Liver (tissue), 9 donors: ENCODE data around the gene JAK2. TPM values are rescaled to one million over a fixed set of nuclear protein-coding genes. Genes with fewer than 3 reads are reported as not detected.

Experiments
- DNase-seq: peaks from one replicate; pipeline ENCODE4 v3.0.0-alpha.2; 2017; ENCODE audit warnings: low spot score
- H3K27ac ChIP-seq, 2 donors: one replicate each; pipeline ENCODE4 v1.7.0; 2013; ENCODE audit warnings: inconsistent platforms in 2 of 2, low read length in 2 of 2, control low read depth in 1 of 2, low read depth in 1 of 2, mild to moderate bottlenecking in 1 of 2
- H3K27me3 ChIP-seq, 4 donors: one replicate each; pipeline versions ENCODE4 v1.6.1 to v1.7.0; 2013; ENCODE audit warnings: low read length in 3 of 4, inconsistent platforms in 1 of 4, mild to moderate bottlenecking in 1 of 4, moderate library complexity in 1 of 4; ENCODE audit not compliant: control insufficient read depth in 4 of 4, insufficient read depth in 4 of 4
- H3K36me3 ChIP-seq, 4 donors: one replicate each; pipeline versions ENCODE4 v1.6.1 to v1.7.0; 2013; ENCODE audit warnings: low read length in 3 of 4, mild to moderate bottlenecking in 3 of 4, low read depth in 1 of 4, moderate library complexity in 1 of 4; ENCODE audit not compliant: control insufficient read depth in 4 of 4, insufficient read depth in 3 of 4
- H3K4me1 ChIP-seq, 4 donors: one replicate each; pipeline versions ENCODE4 v1.6.1 to v1.7.0; 2013; ENCODE audit warnings: low read length in 3 of 4, mild to moderate bottlenecking in 3 of 4, moderate library complexity in 1 of 4; ENCODE audit not compliant: control insufficient read depth in 4 of 4, insufficient read depth in 4 of 4
- H3K4me3 ChIP-seq, 3 donors: one replicate each; pipeline versions ENCODE4 v1.6.1 to v1.7.0; 2013; ENCODE audit warnings: low read length in 3 of 3, control low read depth in 1 of 3, low read depth in 1 of 3, mild to moderate bottlenecking in 1 of 3
- H3K9ac ChIP-seq, 2 donors: one replicate each; pipeline ENCODE4 v1.7.0; 2013; ENCODE audit warnings: low read length in 2 of 2, mild to moderate bottlenecking in 2 of 2, moderate library complexity in 2 of 2, control low read depth in 1 of 2, low read depth in 1 of 2
- H3K9me3 ChIP-seq, 4 donors: one replicate each; pipeline versions ENCODE4 v1.6.1 to v1.7.0; 2013; ENCODE audit warnings: low read length in 3 of 4; ENCODE audit not compliant: control insufficient read depth in 4 of 4
- EGR1 ChIP-seq, 2 donors: IDR thresholded peaks; 2 replicates each; pipeline ENCODE4 v1.6.1; 2016 to 2018; ENCODE audit warnings: antibody characterized with exemption in 2 of 2, low read depth in 2 of 2
- FOXA1 ChIP-seq: IDR thresholded peaks from 2 replicates; pipeline ENCODE4 v1.6.1; 2016; ENCODE audit warnings: antibody characterized with exemption
- FOXA2 ChIP-seq: IDR thresholded peaks from 2 replicates; pipeline ENCODE4 v1.6.1; 2016; ENCODE audit warnings: antibody characterized with exemption
- GABPA ChIP-seq, 2 donors: IDR thresholded peaks in 1 of 2; conservative IDR thresholded peaks in 1 of 2; 2 replicates each; pipeline ENCODE4 v1.6.1; 2016; ENCODE audit warnings: antibody characterized with exemption in 2 of 2, mild to moderate bottlenecking in 1 of 2, moderate library complexity in 1 of 2
- HNF4A ChIP-seq, 2 donors: conservative IDR thresholded peaks; 2 replicates each; pipeline ENCODE4 v1.6.1; 2016; ENCODE audit warnings: antibody characterized with exemption in 2 of 2, mild to moderate bottlenecking in 2 of 2
- HNF4G ChIP-seq: IDR thresholded peaks from 2 replicates; pipeline ENCODE4 v1.6.1; 2016; ENCODE audit warnings: antibody characterized with exemption
- JUND ChIP-seq, 2 donors: IDR thresholded peaks; 2 replicates each; pipeline ENCODE4 v1.6.1; 2016; ENCODE audit warnings: antibody characterized with exemption in 2 of 2
- NR2F2 ChIP-seq: IDR thresholded peaks from 2 replicates; pipeline ENCODE4 v1.6.1; 2016; ENCODE audit warnings: antibody characterized with exemption
- RAD21 ChIP-seq, 2 donors: IDR thresholded peaks; 2 replicates each; pipeline ENCODE4 v1.6.1; 2016; ENCODE audit warnings: antibody characterized with exemption in 2 of 2, mild to moderate bottlenecking in 2 of 2
- RXRA ChIP-seq, 2 donors: IDR thresholded peaks; 2 replicates each; pipeline ENCODE4 v1.6.1; 2017 to 2018; ENCODE audit warnings: antibody characterized with exemption in 2 of 2, mild to moderate bottlenecking in 1 of 2
- SP1 ChIP-seq: IDR thresholded peaks from 2 replicates; pipeline ENCODE4 v1.6.1; 2018; ENCODE audit warnings: antibody characterized with exemption, mild to moderate bottlenecking
- TAF1 ChIP-seq: conservative IDR thresholded peaks from 2 replicates; pipeline ENCODE4 v1.6.1; 2016; ENCODE audit warnings: antibody characterized with exemption, mild to moderate bottlenecking
- YY1 ChIP-seq: IDR thresholded peaks from 2 replicates; pipeline ENCODE4 v1.6.1; 2016; ENCODE audit warnings: antibody characterized with exemption, mild to moderate bottlenecking
- WGBS: extraction: QIAGEN DNeasy Blood & Tissue Kit; methylation state at CpG from one replicate; pipeline ENCODE4 v1.1.7; 2013; 5-methylcytosine and 5-hydroxymethylcytosine counted together
- polyA plus RNA-seq, 2 donors: library from polyadenylated mRNA; stranded (reverse) in 1 of 2; unstranded in 1 of 2; fragments of 200-250 nt in 1 of 2; fragments of >200 nt in 1 of 2; fragmentation: Nextera tagmentation in 1 of 2; extraction: Ambion mirVana in 1 of 2; gene quantifications; one replicate each; pipeline versions ENCODE4 v1.2.1 to v1.2.3, GENCODE V29; 2013 to 2015
- total RNA-seq, 2 donors: library from RNA; depleted of rRNA; stranded (reverse); fragments of >200 nt; gene quantifications; one replicate each; pipeline ENCODE4 v1.2.3, GENCODE V29; 2014
- TF ChIP-seq, protein P1 (sequence below): IDR thresholded peaks from 2 replicates; pipeline ENCODE4 v1.6.1; 2016; ENCODE audit warnings: antibody characterized with exemption
- TF ChIP-seq, protein P2 (sequence below): IDR thresholded peaks from 2 replicates; pipeline ENCODE4 v1.6.1; 2016; ENCODE audit warnings: antibody characterized with exemption
- TF ChIP-seq, protein P3 (sequence below): fragments of 150-350 bp; IDR thresholded peaks from 2 replicates; pipeline ENCODE4 v1.5.1; 2017; ENCODE audit warnings: improper control_type of control experiment, low read depth, low read length; ENCODE audit not compliant: missing input control
- TF ChIP-seq, protein P4 (sequence below): IDR thresholded peaks from 2 replicates; pipeline ENCODE4 v1.6.1; 2016; ENCODE audit warnings: antibody characterized with exemption, mild to moderate bottlenecking
- TF ChIP-seq, protein P5 (sequence below): IDR thresholded peaks from 2 replicates; pipeline ENCODE4 v1.6.1; 2016; ENCODE audit warnings: antibody characterized with exemption
- donor health status: healthy.
- donor health status: healthy.
- donor health status: healthy.
- donor health status: healthy.
- donor health status: healthy.

The JAK2 gene
- total and polyA plus RNA-seq, 4 donors: 1.5 to 21.5 (median 5.1) TPM

DNA sequence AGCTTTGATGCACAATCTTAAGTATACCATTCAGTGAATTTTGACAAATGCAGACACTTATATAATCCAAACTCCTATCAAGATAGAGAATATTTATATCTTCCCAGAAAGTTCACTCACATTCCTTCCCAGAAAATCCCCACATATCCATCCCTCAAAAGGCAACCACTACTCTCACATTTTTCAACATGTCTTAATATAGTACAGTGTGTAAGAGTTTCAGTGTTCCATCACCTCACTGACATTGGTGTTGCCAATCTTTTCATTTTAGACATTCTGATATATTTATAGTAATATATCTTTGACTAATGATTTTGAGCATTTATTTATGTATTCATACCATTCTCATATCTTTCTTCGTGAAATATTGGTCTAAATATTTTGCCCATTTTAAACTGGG, 38.1 kb upstream of the JAK2 start:
- H3K9ac ChIP-seq: no peak overlapping the region
- 98% methylated on average over 1 of the region's 1 CpG for WGBS
- no peak overlapping the region for H3K4me3 ChIP-seq
- DNase-seq: no peak
- H3K36me3 ChIP-seq: no peaks in the 10 kb centered on the region
- TF ChIP-seq, protein P1, sequence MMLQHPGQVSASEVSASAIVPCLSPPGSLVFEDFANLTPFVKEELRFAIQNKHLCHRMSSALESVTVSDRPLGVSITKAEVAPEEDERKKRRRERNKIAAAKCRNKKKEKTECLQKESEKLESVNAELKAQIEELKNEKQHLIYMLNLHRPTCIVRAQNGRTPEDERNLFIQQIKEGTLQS: no peak
- no peak for TF ChIP-seq FOXA1
- no peak for TF ChIP-seq TAF1
- TF ChIP-seq JUND (IDR thresholded peaks at IDR 0.05): no peak
- no peak for TF ChIP-seq HNF4A (conservative IDR thresholded peaks at IDR 0.05)
- no peak for TF ChIP-seq SP1
- no peak for TF ChIP-seq NR2F2
- no peak for TF ChIP-seq YY1
- no peak for TF ChIP-seq RAD21 (IDR thresholded peaks at IDR 0.05)
- TF ChIP-seq, protein P2, sequence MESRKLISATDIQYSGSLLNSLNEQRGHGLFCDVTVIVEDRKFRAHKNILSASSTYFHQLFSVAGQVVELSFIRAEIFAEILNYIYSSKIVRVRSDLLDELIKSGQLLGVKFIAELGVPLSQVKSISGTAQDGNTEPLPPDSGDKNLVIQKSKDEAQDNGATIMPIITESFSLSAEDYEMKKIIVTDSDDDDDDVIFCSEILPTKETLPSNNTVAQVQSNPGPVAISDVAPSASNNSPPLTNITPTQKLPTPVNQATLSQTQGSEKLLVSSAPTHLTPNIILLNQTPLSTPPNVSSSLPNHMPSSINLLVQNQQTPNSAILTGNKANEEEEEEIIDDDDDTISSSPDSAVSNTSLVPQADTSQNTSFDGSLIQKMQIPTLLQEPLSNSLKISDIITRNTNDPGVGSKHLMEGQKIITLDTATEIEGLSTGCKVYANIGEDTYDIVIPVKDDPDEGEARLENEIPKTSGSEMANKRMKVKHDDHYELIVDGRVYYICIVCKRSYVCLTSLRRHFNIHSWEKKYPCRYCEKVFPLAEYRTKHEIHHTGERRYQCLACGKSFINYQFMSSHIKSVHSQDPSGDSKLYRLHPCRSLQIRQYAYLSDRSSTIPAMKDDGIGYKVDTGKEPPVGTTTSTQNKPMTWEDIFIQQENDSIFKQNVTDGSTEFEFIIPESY: no peak
- TF ChIP-seq GABPA (IDR thresholded peaks at IDR 0.05 in 1 of 2, conservative IDR thresholded peaks at IDR 0.05 in 1 of 2): no peak
- no peak for TF ChIP-seq HNF4G
- TF ChIP-seq, protein P3, sequence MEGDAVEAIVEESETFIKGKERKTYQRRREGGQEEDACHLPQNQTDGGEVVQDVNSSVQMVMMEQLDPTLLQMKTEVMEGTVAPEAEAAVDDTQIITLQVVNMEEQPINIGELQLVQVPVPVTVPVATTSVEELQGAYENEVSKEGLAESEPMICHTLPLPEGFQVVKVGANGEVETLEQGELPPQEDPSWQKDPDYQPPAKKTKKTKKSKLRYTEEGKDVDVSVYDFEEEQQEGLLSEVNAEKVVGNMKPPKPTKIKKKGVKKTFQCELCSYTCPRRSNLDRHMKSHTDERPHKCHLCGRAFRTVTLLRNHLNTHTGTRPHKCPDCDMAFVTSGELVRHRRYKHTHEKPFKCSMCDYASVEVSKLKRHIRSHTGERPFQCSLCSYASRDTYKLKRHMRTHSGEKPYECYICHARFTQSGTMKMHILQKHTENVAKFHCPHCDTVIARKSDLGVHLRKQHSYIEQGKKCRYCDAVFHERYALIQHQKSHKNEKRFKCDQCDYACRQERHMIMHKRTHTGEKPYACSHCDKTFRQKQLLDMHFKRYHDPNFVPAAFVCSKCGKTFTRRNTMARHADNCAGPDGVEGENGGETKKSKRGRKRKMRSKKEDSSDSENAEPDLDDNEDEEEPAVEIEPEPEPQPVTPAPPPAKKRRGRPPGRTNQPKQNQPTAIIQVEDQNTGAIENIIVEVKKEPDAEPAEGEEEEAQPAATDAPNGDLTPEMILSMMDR: no peak
- TF ChIP-seq, protein P4, sequence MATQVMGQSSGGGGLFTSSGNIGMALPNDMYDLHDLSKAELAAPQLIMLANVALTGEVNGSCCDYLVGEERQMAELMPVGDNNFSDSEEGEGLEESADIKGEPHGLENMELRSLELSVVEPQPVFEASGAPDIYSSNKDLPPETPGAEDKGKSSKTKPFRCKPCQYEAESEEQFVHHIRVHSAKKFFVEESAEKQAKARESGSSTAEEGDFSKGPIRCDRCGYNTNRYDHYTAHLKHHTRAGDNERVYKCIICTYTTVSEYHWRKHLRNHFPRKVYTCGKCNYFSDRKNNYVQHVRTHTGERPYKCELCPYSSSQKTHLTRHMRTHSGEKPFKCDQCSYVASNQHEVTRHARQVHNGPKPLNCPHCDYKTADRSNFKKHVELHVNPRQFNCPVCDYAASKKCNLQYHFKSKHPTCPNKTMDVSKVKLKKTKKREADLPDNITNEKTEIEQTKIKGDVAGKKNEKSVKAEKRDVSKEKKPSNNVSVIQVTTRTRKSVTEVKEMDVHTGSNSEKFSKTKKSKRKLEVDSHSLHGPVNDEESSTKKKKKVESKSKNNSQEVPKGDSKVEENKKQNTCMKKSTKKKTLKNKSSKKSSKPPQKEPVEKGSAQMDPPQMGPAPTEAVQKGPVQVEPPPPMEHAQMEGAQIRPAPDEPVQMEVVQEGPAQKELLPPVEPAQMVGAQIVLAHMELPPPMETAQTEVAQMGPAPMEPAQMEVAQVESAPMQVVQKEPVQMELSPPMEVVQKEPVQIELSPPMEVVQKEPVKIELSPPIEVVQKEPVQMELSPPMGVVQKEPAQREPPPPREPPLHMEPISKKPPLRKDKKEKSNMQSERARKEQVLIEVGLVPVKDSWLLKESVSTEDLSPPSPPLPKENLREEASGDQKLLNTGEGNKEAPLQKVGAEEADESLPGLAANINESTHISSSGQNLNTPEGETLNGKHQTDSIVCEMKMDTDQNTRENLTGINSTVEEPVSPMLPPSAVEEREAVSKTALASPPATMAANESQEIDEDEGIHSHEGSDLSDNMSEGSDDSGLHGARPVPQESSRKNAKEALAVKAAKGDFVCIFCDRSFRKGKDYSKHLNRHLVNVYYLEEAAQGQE: no peak
- no peak for TF ChIP-seq RXRA (IDR thresholded peaks at IDR 0.05)
- no peak for TF ChIP-seq FOXA2
- no peak for TF ChIP-seq EGR1 (IDR thresholded peaks at IDR 0.05; ENCODE audit: low read depth in 2 of 2)
- TF ChIP-seq, protein P5, sequence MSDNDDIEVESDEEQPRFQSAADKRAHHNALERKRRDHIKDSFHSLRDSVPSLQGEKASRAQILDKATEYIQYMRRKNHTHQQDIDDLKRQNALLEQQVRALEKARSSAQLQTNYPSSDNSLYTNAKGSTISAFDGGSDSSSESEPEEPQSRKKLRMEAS: no peak
- no peaks in the 10 kb centered on the region for H3K9me3 ChIP-seq
- no peaks in the 10 kb centered on the region for H3K27me3 ChIP-seq
- no peaks in the 10 kb centered on the region for H3K4me1 ChIP-seq
- no peak overlapping the region for H3K27ac ChIP-seq
